GM10847 (cell line): ENCODE measurements around the gene CCDC83.

Source experiments
- POLR2A ChIP-seq: IDR thresholded peaks from 2 replicates; pipeline ENCODE4 v1.6.1; 2011; ENCODE audit not compliant: insufficient read length; ENCODE audit errors: extremely low read depth

CCDC83 gene

DNA sequence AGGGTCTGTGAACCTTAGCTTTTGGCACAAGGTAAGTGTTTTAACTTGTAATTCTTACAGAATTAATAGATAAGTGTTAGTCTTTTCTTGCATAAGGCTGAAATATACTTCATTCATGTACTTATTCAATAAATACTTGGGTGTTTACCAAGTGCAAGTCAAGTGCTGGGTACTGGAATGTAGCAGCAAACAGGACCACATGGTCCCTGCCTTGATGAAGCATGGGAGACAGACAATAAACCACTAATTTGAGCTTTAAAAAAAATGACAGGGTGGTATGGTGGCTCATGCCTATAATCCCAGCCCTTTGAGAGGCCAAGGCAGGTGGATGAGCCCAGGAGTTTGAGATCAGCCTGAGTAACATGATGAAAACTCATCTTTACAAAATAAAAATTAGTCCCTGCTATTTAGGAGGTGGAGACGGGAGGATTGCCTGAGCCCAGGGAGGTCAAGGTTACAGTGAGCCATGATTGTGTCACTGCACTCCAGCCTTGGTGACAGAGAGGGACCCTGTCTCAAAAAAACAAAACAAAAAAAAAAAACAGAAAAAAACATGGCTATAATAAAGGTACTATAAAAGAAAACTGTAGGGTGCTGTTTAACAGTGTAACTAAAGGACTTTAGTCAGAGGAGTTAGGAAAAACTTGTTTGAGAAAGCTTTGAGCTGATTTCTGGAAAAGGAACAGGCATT is 11.1 kb downstream of the CCDC83 start:
- no peak for TF ChIP-seq POLR2A

DNA sequence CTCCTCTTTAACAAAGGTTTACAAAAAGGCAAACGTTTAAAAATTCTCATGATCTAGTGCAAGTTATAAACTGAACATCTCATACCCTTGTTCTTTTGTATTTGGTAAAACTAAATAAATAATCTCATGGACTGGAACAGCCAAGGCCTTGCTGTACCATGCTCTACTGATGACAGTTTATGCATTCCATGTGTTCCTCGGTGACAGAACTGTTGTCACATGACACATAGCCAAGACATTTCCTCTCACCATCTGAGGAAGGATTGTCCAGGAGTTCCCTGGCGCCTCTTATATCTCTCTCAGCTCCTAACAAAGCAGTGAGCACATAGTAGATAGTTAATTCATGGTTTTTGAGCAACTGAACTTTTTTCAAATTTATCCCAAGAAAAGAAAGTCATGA is 12.6 kb downstream of the CCDC83 start:
- TF ChIP-seq POLR2A, result no peak

DNA sequence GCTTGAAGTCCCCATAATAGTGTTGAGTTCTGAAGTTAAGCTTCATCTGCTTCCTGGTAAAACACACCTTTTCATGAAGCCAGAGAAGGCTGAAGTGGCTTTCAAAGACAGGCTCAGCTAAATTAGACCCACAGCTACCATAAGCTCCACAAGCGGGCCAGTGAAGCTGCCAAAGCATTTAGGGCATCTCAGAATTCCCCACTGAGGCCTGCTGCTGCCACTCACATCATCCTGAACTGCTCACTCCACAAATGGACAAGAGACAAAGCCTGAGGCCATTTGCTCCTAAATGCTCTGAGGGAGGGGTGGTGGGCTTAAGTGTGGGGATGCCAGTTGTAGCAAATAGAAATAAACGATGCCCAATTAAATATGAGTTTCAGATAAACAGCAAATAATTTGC is 14.6 kb downstream of the CCDC83 start:
- TF ChIP-seq POLR2A, result no peak

DNA sequence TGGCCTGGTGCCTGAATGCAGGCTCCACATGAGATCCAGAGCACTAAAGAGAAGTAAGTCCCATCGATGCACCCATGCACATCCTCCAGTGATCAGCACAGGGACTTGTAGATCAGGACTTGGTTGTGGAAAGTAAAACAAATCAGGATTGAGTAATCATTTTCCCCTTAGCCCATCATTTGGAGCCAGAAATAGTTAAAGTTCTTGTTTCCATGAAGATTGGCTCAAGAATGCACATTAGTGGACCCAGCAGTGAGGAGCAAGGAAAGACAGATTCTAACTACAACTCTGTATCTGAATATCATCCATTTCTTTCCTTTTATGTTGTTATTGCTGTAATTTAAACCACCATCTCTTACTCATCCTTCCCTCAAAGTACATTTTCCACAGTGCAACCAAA is 19.1 kb downstream of the CCDC83 start:
- TF ChIP-seq POLR2A, result no peak

DNA sequence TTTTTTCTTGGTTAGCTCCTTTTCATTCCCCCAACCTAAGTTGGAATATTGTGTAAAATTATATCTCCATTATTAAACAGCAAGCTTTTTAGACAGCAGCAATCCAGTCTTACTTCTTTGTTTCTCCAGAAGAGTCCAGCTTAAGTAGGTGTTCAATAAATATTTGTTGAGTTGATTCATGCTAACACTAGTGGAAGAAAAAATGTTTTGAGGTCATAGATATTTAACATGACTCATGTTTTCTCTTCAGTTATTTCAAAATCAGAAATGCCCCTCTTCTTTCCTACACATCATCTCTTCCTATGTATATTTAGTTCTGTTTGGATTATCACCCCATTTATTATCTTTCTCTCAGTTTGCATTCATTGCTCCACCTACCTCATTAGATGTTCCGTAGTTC is 20.3 kb downstream of the CCDC83 start:
- TF ChIP-seq POLR2A, result no peak

DNA sequence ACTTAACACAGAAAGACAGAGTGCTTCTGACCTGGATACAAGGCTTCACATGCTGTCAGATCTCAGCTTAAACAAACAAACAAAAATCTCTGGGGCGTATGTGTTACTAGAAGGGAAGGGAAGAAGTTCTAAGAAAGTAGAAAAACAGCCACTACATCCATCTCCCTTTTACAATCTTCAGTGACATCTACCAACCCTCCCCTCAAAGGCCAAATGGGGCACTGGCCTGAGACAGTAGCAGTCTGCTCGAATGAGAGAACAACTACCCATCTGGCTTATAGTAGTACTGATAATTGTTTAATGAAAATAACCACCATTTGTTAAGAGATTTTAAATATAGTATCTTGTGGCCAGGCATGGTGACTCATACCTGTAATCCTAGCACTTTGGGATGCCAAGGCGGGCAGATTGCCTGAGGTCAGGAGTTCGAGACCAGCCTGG is 29.4 kb downstream of the CCDC83 start:
- no peak for TF ChIP-seq POLR2A

DNA sequence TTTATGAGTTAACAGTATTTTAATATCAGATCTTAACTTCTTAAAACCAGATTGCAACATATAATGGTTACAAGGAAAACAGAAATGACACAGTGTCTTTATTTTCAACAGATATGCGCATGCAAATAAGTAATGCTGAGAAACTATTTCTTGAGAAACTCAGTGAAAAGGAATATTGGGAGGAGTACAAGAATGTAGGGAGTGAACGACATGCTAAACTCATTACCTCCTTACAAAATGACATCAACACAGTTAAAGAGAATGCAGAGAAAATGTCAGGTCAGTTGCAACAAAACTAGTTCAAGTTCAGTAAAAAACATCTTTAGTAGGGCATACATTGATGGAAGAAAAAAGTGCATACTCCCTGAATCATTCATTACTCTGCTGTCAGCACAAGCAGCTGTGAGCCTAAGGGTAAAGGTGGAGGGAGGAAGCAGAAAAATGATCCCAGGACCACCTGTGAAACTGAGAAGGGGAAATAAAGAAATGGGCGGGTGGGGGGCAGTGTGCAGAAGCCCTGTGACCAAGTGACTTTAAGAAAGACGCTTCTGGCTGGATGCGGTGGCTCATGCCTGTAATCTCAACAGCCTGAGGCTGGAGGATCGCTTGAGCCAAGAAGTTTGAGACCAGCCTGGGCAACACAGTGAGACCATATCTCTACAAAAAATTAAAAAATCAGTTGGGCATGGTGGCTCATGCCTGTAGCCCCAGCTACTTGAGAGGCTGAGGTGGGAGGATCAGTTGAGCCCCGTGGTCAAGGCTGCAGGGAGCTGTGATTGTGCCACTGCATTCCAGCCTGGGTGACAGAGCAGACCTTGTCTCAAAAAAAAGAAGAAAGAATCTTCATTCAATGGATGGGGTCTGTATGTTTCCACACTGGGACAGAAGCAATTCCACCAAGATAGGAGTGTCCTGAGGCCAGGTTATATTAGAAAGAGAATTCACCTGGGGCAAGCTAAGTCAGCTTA is 31.2 kb downstream of the CCDC83 start:
- no peak for TF ChIP-seq POLR2A

DNA sequence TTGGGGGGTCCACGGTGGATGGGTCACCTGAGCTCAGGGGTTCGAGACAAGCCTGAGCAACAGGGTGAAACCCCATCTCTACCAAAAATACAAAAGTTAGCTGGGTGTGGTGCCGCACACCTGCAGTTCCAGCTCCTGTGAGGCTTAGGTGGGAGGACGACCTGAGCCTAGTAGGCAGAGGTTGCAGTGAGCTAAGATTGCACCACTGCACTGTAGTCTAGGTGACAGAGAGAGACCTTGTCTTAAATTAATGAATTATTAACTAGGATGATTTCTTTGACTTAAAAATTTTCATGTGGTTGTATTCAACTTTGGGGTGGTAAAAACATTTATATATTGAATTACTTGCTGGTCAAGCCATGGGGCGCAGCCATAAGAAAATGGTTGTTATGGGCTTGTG is 33.9 kb downstream of the CCDC83 start:
- no peak for TF ChIP-seq POLR2A

DNA sequence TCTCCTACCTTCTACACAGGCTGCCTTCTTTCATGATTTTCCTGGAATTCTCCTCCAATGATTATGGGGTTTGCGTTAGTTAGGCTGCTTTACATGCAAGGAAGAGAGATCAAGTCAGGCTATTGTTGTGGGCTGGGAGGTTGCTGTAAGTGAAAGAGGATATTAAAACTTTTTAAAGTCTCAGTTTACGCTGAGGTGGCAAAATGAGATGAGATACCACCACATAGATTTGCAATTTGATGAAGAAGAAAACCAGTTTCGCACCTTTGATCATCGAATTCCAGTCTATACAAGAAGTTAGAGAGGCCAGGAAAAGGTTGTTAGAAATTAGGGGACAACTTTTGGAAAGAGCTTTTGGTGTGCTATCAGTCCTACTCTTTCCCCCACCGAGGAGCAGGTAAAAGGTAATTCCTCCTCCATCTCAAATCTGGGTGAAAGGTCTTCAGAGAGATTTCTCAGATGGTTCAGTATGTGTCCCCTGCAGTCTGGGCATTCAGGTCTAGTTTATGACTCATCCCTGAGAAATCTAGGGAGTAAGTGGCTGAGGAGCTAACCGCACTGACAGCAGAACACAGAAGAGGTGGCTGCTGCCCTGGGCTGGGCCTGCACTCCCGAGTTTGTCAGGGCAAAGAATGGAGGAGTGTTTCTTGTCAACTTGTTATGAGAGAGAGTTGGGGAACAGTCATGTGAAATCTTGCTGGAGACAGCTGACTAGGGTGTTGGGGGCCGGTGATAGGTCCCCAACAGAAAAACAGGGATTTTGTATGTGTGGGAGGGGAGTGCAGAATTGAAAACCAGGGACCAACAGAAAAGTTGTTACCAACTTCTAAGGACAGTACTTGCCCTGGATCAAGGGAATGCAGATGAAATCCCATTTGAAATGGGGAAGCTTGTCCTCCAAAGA is 34.7 kb downstream of the CCDC83 start:
- TF ChIP-seq POLR2A, result no peak

DNA sequence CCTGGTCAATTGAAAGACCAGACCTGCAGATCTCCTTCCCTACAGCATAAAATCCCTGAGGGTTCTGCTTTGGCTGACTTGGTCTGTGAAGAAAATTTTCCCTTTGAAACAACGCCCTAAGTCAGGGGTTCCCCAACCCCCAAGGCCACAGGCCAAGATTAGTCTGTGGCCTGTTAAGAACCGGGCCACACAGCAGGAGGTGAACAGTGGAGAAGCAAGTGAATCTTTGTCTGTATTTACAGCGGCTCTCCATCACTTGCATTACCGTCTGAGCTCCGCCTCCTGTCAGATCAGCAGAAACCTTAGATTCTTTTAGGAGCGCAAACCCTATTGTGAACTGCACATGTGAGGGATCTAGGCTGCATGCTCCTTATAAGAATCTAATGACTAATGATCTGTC is 38.2 kb downstream of the CCDC83 start:
- no peak for TF ChIP-seq POLR2A

DNA sequence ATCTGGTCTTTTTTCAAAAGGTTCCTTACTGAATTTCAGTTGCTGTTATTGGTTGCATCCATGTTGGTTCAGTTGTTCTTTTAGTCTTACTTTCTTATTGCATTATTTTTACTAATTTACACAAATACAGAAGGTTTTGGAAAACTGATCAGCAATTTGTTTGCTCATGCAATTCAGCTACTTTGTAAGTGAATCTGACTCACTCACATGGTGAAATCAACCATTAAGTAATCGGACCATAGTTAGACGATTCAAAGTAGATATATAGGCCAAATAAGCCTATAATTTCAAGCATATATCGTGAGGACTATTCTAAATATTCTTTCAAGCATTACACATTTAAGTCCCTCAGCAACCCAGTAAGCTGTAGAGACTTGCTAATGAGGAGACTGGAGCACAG is 41.7 kb downstream of the CCDC83 start:
- TF ChIP-seq POLR2A, result no peak

DNA sequence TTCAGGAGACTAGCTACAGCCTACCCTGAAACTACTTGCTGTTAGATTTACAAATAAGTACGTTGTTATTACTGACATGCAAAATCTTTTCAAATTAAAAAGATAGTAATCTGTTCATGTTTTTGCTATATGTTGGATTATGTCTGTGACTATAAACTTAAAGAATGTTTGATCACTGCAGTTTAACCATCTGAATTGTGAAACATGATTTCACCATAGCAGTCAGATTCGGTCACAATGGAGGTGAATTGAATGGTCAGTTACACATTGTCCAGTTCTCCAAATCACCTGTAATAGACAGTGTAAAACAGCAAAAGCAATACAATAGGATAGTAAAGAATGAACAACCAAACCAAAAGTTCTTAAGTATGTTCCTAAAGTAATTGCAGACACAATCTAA is 43.3 kb downstream of the CCDC83 start:
- TF ChIP-seq POLR2A, result no peak

DNA sequence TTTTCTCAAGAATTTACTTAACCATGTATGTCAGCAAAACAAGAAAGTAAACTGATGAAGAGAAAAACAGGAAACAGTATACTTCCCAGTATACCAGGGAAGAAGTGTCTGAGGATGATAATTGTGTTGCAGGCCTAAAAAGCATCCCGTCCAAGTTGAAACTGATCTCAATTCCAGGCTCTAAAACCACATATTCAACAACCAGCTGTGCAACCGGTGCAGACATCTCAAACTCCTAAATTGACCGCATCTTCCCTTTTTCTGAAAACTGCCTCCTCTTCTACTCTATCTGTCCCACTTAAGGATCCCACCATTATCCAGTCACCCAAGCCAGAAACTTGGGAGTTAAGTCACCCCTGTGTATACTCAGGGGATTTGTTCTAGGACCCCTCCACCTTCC is 47.2 kb downstream of the CCDC83 start:
- no peak for TF ChIP-seq POLR2A

DNA sequence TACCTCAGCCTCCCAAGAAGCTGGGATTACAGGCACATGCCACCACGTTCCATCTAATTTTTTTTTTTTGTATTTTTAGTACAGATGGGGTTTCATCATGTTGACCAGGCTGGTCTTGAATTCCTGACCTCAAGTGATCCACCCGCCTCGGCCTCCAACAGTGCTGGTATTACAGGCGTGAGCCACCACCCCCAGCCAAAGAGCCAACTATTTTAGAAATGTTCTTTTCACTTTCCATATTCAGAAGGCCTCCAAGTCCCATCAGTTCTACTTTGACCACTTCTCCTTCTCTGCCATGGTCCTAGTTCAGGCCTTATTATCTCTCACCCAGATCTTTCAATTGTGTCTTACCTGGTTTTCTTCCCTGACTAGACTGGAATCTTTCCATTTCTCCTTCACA is 48.2 kb downstream of the CCDC83 start:
- TF ChIP-seq POLR2A, result no peak

DNA sequence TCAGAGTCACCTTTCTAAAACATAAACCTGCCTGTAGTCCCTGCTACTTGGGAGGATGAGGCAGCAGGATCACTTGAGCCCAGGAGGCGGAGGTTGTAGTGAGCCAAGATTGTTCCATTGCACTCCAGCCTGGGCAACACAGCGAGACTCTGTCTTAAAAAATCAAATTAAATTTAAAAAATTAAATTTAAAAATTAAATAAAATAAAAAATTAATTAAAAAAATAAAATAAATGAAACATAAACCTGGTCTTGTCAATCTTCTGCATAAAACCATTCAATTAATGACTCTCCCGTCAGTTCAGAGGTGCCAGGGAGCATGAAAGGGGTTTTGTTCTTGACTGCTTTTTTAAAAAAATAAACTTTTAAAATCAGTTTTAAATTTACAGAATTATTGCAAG is 48.6 kb downstream of the CCDC83 start:
- TF ChIP-seq POLR2A, result no peak
